GM12878 (cell line): ENCODE data around the gene AGBL1. TPM values are rescaled to one million over a fixed set of nuclear protein-coding genes. Genes with fewer than 3 reads are reported as not detected.

Source experiments
- ATAC-seq: fragments of 200-7000 bp; cut with Tn5 transposase; 3 replicates; pipeline ENCODE4 v1.9.1; 2020; ENCODE audit warnings: mild to moderate bottlenecking, moderate library complexity
- BruUV-seq: library from RNA; stranded (reverse); fragments of 400-500 nt; replicated peaks from 2 replicates; lab custom pipeline; 2021; lab: Mats Ljungman, UMichigan
- CTCF ChIA-PET: fragments of 300-600 bp; sonication (Branson Sonifier 250); formaldehyde crosslinking; extraction: SDS; loops from one replicate; lab custom pipeline; 2021; ENCODE audit warnings: inconsistent platforms; lab: Yijun Ruan, JAX
- POLR2A ChIA-PET: fragments of 350-600 bp; formaldehyde crosslinking; extraction: SDS; loops from one replicate; lab custom pipeline; 2021; ENCODE audit warnings: inconsistent platforms; lab: Charles Lee
- RAD21 ChIA-PET: fragments of 300-600 bp; sonication (Branson Sonifier 250); formaldehyde crosslinking; loops from one replicate; lab custom pipeline; 2023; ENCODE audit warnings: antibody characterized with exemption; ENCODE audit not compliant: unreplicated experiment; lab: Charles Lee
- SMC1A ChIA-PET: fragments of 300-600 bp; sonication (Branson Sonifier 250); formaldehyde crosslinking; loops from one replicate; lab custom pipeline; 2023; ENCODE audit not compliant: unreplicated experiment, uncharacterized antibody; lab: Charles Lee
- DNase-seq: peaks from one replicate; pipeline ENCODE4 v3.0.0-alpha.2; 2011; ENCODE audit warnings: low read depth, low spot score
- FAIRE-seq: peaks from 3 replicates; lab custom pipeline; 2011; peaks lifted over from hg19 to GRCh38; lab: Jason Lieb, UNC
- H2AFZ ChIP-seq: 2 replicates; pipeline ENCODE4 v1.6.0; 2011; ENCODE audit warnings: low read depth, low read length, control low read depth; ENCODE audit not compliant: control insufficient read depth
- H3K27ac ChIP-seq: 2 replicates; pipeline ENCODE4 v1.5.1; 2011; ENCODE audit warnings: control low read depth; ENCODE audit not compliant: control insufficient read depth, insufficient read depth
- H3K27me3 ChIP-seq, 2 experiments: replicated peaks in 1 of 2; 2 replicates each; pipeline versions ENCODE4 v1.6.0 to v1.6.1; 2011; ENCODE audit warnings: low read length in 1 of 2; ENCODE audit not compliant: control insufficient read depth in 2 of 2, insufficient read depth in 2 of 2
- H3K36me3 ChIP-seq, 2 experiments: 2 replicates each; pipeline ENCODE4 v1.5.1; 2011; ENCODE audit warnings: low read length in 1 of 2; ENCODE audit not compliant: control insufficient read depth in 2 of 2, insufficient read depth in 2 of 2
- H3K4me1 ChIP-seq: 2 replicates; pipeline ENCODE4 v1.6.1; 2011; ENCODE audit warnings: mild to moderate bottlenecking, low read length, moderate library complexity, mixed read lengths; ENCODE audit not compliant: control insufficient read depth, insufficient read depth
- H3K4me2 ChIP-seq: 2 replicates; pipeline ENCODE4 v1.6.0; 2011; ENCODE audit warnings: control low read depth; ENCODE audit not compliant: control insufficient read depth, insufficient read depth
- H3K4me3 ChIP-seq: fragments of 200-600 bp; sonication (generic); 2 replicates; pipeline ENCODE4 v1.5.1; 2016
- H3K79me2 ChIP-seq: 2 replicates; pipeline ENCODE4 v1.6.0; 2011; ENCODE audit warnings: low read length; ENCODE audit not compliant: control insufficient read depth, insufficient read depth
- H3K9ac ChIP-seq: 2 replicates; pipeline ENCODE4 v1.8.0; 2011; ENCODE audit warnings: low read length, control low read depth, mixed read lengths; ENCODE audit not compliant: control insufficient read depth, insufficient read depth
- H3K9me3 ChIP-seq: replicated peaks from 3 replicates; pipeline ENCODE4 v1.5.1; 2011; ENCODE audit warnings: mild to moderate bottlenecking, low read length; ENCODE audit not compliant: control insufficient read depth, insufficient read depth
- H4K20me1 ChIP-seq: 2 replicates; pipeline ENCODE4 v1.6.0; 2011; ENCODE audit not compliant: control insufficient read depth, insufficient read depth
- BCL3 ChIP-seq: IDR thresholded peaks from 2 replicates; pipeline ENCODE4 v1.6.1; 2011; ENCODE audit warnings: borderline replicate concordance, low read depth, mild to moderate bottlenecking, moderate library complexity, low read length; ENCODE audit not compliant: insufficient read depth, poor library complexity, severe bottlenecking
- CHD1 ChIP-seq: IDR thresholded peaks from 2 replicates; pipeline ENCODE4 v1.6.1; 2012; ENCODE audit warnings: low read depth, low read length, improper control_type of control experiment
- ESRRA ChIP-seq: IDR thresholded peaks from 2 replicates; pipeline ENCODE4 v1.6.1; 2012; ENCODE audit warnings: mild to moderate bottlenecking, low read length, improper control_type of control experiment
- MTA2 ChIP-seq: fragments of 450-650 bp; IDR thresholded peaks from 2 replicates; pipeline ENCODE4 v1.6.1; 2016; ENCODE audit warnings: low read depth, mild to moderate bottlenecking, moderate library complexity
- MYC ChIP-seq: IDR thresholded peaks from 2 replicates; pipeline ENCODE4 v1.6.1; 2011; ENCODE audit warnings: mild to moderate bottlenecking, low read length, moderate library complexity, inconsistent platforms; ENCODE audit not compliant: insufficient read depth, insufficient replicate concordance, insufficient read length, severe bottlenecking
- NFYA ChIP-seq: IDR thresholded peaks from 2 replicates; pipeline ENCODE4 v1.6.1; 2011; ENCODE audit warnings: low read depth, mild to moderate bottlenecking, low read length, improper control_type of control experiment, borderline replicate concordance
- PAX8 ChIP-seq: fragments of 450-650 bp; IDR thresholded peaks from 2 replicates; pipeline ENCODE4 v1.6.1; 2017; ENCODE audit warnings: mild to moderate bottlenecking, moderate library complexity
- POLR2AphosphoS5 ChIP-seq: IDR thresholded peaks from 2 replicates; pipeline ENCODE4 v1.6.1; 2011; ENCODE audit warnings: mild to moderate bottlenecking, low read length, inconsistent platforms
- POU2F2 ChIP-seq: IDR thresholded peaks from 3 replicates; pipeline ENCODE4 v1.6.1; 2011; ENCODE audit warnings: low read depth, mild to moderate bottlenecking, low read length, borderline replicate concordance
- SIN3A ChIP-seq: IDR thresholded peaks from 2 replicates; pipeline ENCODE4 v1.6.1; 2012; ENCODE audit warnings: low read depth, low read length, improper control_type of control experiment
- SPI1 ChIP-seq: IDR thresholded peaks from 2 replicates; pipeline ENCODE4 v1.6.1; 2011; ENCODE audit warnings: low read depth, mild to moderate bottlenecking, low read length, moderate library complexity, borderline replicate concordance; ENCODE audit not compliant: insufficient read depth
- TBL1XR1 ChIP-seq: IDR thresholded peaks from 2 replicates; pipeline ENCODE4 v1.6.1; 2012; ENCODE audit warnings: low read depth, low read length, improper control_type of control experiment
- YBX1 ChIP-seq: fragments of 450-650 bp; IDR thresholded peaks from 2 replicates; pipeline ENCODE4 v1.6.1; 2016; ENCODE audit warnings: antibody characterized with exemption
- ZNF622 ChIP-seq: fragments of 450-650 bp; IDR thresholded peaks from 2 replicates; pipeline ENCODE4 v1.6.1; 2017; ENCODE audit warnings: mild to moderate bottlenecking, inconsistent platforms
- ZZZ3 ChIP-seq: IDR thresholded peaks from 2 replicates; pipeline ENCODE4 v1.6.1; 2011; ENCODE audit warnings: low read depth; ENCODE audit not compliant: control insufficient read depth, insufficient read length
- WGBS: methylation state at CpG from one replicate; pipeline ENCODE4 v1.1.6; 2016; ENCODE audit warnings: low lambda C conversion rate; ENCODE audit not compliant: insufficient replicate concordance, insufficient coverage; ENCODE audit errors: missing lambda C conversion rate; 5-methylcytosine and 5-hydroxymethylcytosine counted together
- in situ Hi-C: fragments of 300-500 bp; cut with MboI; formaldehyde crosslinking; loops from 9 replicates; pipeline ENCODE4 v1.14.3; 2018; ENCODE audit warnings: mixed read lengths
- intact Hi-C: fragments of 100-400 bp; cut with micrococcal nuclease; formaldehyde crosslinking; loops from one replicate; pipeline ENCODE4 v1.14.2; 2022; ENCODE audit not compliant: unreplicated experiment
- polyA plus RNA-seq, 11 experiments: library from polyadenylated mRNA; depleted of rRNA in 4 of 11; unstranded in 6 of 11; stranded (reverse) in 5 of 11; fragments of >200 nt; fragmentation: Nextera tagmentation in 4 of 11; fragmentation: Illumina TruSeq in 1 of 11; extraction: Ambion mirVana in 4 of 11; extraction: Trizol in 1 of 11; gene quantifications; 1 replicate in 1 of 11; 2 replicates in 10 of 11; pipeline versions ENCODE4 v1.2.1 to v1.2.3, GENCODE V29; 2011 to 2016; ENCODE audit warnings: inconsistent platforms in 2 of 11, missing spikeins in 2 of 11, low read depth in 1 of 11
- total RNA-seq, 4 experiments: library from RNA; depleted of rRNA in 3 of 4; stranded (reverse); fragments of >200 nt in 3 of 4; fragmentation: Illumina TruSeq in 1 of 4; extraction: Trizol in 1 of 4; gene quantifications; 2 replicates each; pipeline versions ENCODE4 v1.2.1 to v1.2.3, GENCODE V29; 2013 to 2021
- TF ChIP-seq, protein P1 (sequence below): IDR thresholded peaks from 2 replicates; pipeline ENCODE4 v1.6.1; 2011; ENCODE audit warnings: low read depth, mild to moderate bottlenecking, low read length, moderate library complexity, borderline replicate concordance; ENCODE audit errors: extremely low read depth

The AGBL1 gene
- total and polyA plus RNA-seq, 10 of the 15 experiments (the other 5 are each of a cell fraction or from before 2014, with no cell fraction given): not detected

GRCh38 chr15:86942285-86942684, 862.6 kb downstream of the AGBL1 start:
- no peak overlapping the region for H3K9ac ChIP-seq
- CTCF ChIA-PET: no interaction called here
- no peaks in the 10 kb centered on the region for H3K79me2 ChIP-seq
- no peaks in the 10 kb centered on the region for H3K4me1 ChIP-seq
- TF ChIP-seq TBL1XR1 (no peak), SIN3A (no peak), ESRRA (no peak), POLR2AphosphoS5 (no peak), MTA2 (no peak)
- TF ChIP-seq, all 136 proteins: peak for 0
- H3K27ac ChIP-seq: no peak overlapping the region
- no peaks in the 10 kb centered on the region for H3K27me3 ChIP-seq
- ATAC-seq: no peak
- in situ Hi-C loops: no loop called here
- no peak overlapping the region for H2AFZ ChIP-seq
- no peak overlapping the region for H3K4me3 ChIP-seq
- ChIA-PET POLR2A (no interaction called here), SMC1A (no interaction called here), RAD21 (no interaction called here)
- intact Hi-C loops: no loop called here
- no peak overlapping the region for H3K4me2 ChIP-seq
- 34% methylated on average over 3 of the region's 3 CpGs for WGBS
- no TSS peak for BruUV-seq
- FAIRE-seq: no peak
- H4K20me1 ChIP-seq: no peaks in the 10 kb centered on the region
- H3K9me3 ChIP-seq: no peaks in the 10 kb centered on the region
- no peak for DNase-seq
- no peaks in the 10 kb centered on the region for H3K36me3 ChIP-seq

DNA sequence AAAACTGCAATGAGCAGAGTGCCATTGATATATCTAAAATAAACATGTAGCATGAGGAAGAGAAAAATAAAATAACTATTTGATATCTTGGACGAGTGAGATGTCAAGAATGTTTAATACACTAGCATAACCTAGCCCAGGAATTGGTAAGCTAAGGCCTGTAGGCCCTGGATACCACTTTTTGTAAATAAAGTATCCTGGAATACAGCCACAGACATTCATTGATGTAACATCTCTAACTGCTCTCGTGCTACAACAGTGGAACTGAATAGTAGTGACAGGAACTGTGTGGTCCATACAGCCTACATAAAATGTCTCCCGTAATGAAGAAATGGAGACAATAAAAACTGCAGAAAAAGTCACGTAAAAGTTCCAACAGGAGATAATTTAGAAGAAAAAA, 869.0 kb downstream of the AGBL1 start:
- no peak overlapping the region for H3K4me3 ChIP-seq
- DNase-seq: no peak
- no peak for FAIRE-seq
- BruUV-seq: no TSS peak
- RAD21 ChIA-PET: no interaction called here
- 29% methylated on average over 4 of the region's 4 CpGs for WGBS
- H3K9ac ChIP-seq: no peak overlapping the region
- POLR2A ChIA-PET: no interaction called here
- no peaks in the 10 kb centered on the region for H3K9me3 ChIP-seq
- ATAC-seq: no peak
- no peaks in the 10 kb centered on the region for H3K36me3 ChIP-seq
- no peaks in the 10 kb centered on the region for H3K4me1 ChIP-seq
- no peaks in the 10 kb centered on the region for H3K79me2 ChIP-seq
- CTCF ChIA-PET: no interaction called here
- SMC1A ChIA-PET: no interaction called here
- no peak overlapping the region for H2AFZ ChIP-seq
- H3K4me2 ChIP-seq: no peak overlapping the region
- H4K20me1 ChIP-seq: no peaks in the 10 kb centered on the region
- in situ Hi-C loops: no loop called here
- no peak overlapping the region for H3K27ac ChIP-seq
- intact Hi-C loops: no loop called here
- H3K27me3 ChIP-seq: no peaks in the 10 kb centered on the region
- TF ChIP-seq, protein P1, sequence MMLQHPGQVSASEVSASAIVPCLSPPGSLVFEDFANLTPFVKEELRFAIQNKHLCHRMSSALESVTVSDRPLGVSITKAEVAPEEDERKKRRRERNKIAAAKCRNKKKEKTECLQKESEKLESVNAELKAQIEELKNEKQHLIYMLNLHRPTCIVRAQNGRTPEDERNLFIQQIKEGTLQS: no peak
- TF ChIP-seq BCL3 (no peak), NFYA (no peak), MYC (no peak), YBX1 (no peak), ZZZ3 (no peak), SPI1 (no peak), CHD1 (no peak), PAX8 (no peak), ZNF622 (no peak), POU2F2 (no peak)
